NCI-H1105 (cell line): ENCODE measurements around the gene DNAJA2.
"Not testable (repeated sequence)": the region's sequence is repeated elsewhere in the genome, so short reads cannot be mapped to it uniquely, and the experiment has no call there.

Source experiments
- DNase-seq: peaks from one replicate; lab custom pipeline; 2025; lab: John Stamatoyannopoulos, UW

Gene DNAJA2

GRCh38 chr16:46973207-46973995 lies at the start of gene DNAJA2:
TSS of gene DNAJA2 (minus strand) at chr16:46973674. CDS start at chr16:46973572, 102 bp downstream.
- DNase-seq = peak; percentile 95

GRCh38 chr16:47019568-47019967 lies 46.1 kb upstream of the DNAJA2 start:
- DNase-seq = no peak

GRCh38 chr16:47018223-47018891 lies 44.9 kb upstream of the DNAJA2 start:
- peak; percentile 25 for DNase-seq

DNA sequence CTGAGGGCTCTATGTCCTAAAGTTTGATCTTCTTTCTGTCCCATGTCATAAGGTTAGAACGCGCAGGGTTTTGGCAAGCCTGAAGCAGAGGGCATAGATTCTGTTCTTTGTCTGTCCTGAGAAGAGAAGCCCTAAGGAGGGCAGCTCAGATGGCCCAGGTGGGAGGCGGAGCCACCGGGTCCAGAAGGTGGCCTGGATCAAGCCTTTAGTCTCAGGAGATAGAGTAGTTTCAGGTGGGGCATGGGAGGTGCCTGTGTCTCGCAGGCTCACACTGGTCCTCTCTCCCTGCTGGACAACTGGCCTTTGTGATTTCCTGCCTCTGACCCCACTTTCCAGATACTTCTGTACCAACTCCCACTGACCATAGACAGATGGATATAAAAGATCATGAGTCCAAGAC lies 44.2 kb upstream of the DNAJA2 start:
- no peak for DNase-seq

DNA sequence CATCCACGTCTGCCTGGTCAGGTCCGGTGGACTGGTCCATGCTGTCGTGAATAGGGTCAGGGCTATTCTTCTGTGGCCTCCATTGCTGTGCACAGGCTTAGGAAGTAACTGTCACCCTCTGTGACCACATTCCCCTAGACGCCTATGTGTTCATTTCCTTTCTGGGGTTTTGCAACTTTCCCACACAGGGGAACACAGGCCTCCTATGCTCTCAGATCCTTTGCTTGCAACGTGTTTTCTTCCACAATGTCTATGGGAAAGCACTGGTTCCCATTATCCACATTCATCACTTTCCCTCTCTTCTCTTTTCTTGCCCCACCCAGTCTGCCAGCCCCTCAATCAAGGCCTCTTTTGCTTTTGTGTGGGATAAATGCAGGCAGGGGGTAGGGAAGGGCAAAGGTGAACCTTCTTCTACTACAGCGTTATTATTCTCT lies 43.2 kb upstream of the DNAJA2 start:
- DNase-seq = no peak

- DNase-seq = no peak
Measured at GRCh38 chr16:47013910-47014309, 40.4 kb upstream of the DNAJA2 start.

DNA sequence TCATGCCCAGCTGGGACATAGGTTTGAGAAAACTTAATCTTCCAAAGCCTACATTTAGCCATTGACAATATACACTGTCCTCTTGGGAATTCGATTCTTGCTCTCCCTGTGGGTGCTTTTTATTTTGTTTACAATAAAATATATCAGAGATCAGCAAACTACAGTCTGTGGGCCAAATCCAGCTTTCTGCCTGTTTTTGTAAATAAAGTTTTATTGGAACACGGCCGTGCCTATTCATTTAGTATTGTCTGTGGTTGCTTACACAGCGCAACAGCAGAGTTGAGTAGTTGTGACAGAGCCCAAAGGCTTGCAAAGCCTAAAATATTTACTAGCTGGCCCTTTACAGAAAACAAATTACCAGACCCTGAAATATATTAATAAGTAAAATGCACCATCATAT lies 39.7 kb upstream of the DNAJA2 start:
- no peak for DNase-seq

DNA sequence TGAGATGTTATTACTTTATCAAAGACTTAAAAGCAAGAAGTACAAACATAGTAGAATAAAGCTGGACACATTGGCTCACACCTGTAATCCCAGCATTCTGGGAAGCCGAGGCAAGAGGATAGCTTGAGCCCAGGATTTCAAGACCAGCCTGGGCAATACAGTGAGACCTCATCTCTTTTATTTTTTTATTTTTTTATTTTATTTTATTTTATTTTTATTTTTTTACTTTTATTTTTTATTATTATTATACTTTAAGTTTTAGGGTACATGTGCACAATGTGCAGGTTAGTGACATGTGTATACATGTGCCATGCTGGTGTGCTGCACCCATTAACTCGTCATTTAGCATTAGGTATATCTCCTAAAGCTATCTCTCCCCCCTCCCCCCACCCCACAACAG lies 37.3 kb upstream of the DNAJA2 start:
- not testable (repeated sequence) for DNase-seq

GRCh38 chr16:47008612-47009011 lies 35.1 kb upstream of the DNAJA2 start:
- DNase-seq = no peak

GRCh38 chr16:47008174-47008573 lies 34.7 kb upstream of the DNAJA2 start:
- DNase-seq = no peak

GRCh38 chr16:47004652-47005051 lies 31.2 kb upstream of the DNAJA2 start:
- DNase-seq = no peak

GRCh38 chr16:47000066-47000465 lies 26.6 kb upstream of the DNAJA2 start:
- DNase-seq = not testable (repeated sequence)

- DNase-seq = no peak
Measured at GRCh38 chr16:46997844-46998243, 24.4 kb upstream of the DNAJA2 start.

GRCh38 chr16:46996952-46997458 lies 23.5 kb upstream of the DNAJA2 start:
- DNase-seq = no peak

DNA sequence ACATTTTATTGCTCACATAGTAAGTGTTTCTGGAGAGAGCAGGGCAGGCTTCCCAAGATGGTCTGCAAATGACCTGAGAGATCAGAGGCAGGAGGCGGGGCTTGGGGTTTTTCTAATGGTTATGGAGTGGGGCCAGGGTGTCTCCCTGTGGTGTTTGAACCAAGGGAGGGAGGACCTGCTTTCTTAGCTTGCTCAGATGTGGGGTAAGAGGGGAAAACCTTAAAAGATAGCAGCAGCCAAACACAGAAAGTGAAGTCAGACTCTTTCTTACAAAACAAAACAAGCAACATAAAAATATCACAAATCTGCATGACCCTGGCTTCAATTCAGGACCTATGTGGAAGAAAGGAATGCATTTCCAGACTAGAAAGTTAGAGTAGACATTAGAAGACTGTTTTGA lies 22.9 kb upstream of the DNAJA2 start:
- DNase-seq = no peak

DNA sequence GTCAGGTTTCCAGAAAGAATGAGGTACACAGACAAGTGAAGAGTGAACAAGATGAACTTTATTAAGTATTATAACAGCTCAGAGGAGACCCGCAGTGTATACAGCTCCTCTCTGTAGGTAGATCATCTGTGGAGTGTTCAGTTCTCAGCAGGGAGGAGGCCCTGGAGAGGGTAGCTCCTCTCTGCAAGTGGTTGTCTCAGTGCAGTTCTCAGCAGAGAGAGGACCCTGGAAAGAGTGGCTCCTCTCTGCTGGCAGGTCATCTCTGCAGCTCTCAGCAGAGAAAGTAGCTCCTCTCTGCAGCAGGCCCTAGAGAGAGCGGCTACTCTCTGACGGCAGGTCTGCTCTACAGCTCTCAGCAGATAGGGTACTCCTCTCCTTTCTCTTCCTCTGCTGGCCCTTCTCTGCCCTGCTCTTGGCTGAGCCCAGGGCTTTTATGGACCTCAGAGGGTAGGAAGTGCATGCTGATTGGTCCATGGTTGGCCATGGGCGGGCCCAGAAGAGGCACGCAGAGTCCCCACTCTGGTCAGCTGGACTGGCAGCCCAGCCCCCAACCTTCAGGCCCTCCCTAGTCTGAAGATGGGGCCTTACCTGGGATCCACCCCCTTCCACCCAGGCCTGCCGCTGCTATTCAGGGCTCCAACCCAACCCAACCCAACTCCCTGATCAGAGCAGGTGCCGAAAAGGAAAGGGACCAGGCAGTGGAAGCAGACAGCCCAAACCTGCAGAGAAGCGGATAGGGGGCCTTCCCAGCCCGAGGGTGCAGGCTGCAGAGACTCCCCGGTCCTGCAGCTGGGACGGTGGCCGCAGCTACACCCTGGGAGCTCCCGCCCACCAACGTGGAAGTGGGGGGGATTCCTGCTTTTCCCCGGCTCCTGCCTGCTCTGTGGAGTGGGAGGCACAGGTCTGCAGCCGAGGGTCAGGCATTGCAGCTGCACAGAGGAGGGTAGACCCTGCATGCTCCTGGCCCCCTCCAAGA lies 18.5 kb upstream of the DNAJA2 start:
- DNase-seq = no peak

GRCh38 chr16:46986896-46987295 lies 13.4 kb upstream of the DNAJA2 start:
- no peak for DNase-seq

DNA sequence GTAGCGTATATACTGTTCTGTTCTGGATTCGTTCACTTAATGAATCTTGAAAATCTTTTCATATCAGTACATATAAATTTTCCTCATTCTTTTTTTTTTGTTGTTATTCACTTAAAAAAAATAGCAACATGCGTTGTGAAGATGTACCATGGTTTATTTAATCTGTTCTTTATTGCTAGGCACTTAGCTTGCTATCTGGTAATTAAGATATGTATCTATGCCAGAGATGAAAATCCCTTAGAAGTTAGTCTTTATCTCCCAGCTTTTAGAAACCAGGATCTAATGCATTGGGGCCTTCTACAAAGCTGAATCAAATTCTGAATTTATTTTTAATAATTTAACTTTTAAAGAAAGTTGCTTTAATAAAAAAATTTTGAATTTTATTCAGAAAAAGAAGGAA lies 13.0 kb upstream of the DNAJA2 start:
- no peak for DNase-seq

DNA sequence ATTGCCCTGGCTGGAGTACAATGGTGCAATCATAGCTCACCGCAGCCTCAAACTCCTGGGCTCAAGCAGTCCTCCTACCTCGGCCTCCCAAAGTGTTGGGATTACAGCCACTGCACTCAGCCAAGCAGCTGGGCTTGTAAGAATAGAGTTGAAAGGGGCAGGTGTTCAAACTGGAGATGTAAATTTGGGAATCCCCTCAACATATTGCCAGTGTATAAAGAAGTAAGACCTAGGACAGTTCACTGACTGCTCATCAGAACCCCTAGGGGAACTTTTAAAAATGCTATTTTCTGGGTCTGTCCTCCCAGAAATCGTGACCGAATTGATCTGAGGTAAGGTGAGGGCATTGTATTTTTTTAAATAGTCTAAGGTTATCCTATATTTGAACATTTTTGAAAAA lies 8.9 kb upstream of the DNAJA2 start:
- no peak for DNase-seq

DNA sequence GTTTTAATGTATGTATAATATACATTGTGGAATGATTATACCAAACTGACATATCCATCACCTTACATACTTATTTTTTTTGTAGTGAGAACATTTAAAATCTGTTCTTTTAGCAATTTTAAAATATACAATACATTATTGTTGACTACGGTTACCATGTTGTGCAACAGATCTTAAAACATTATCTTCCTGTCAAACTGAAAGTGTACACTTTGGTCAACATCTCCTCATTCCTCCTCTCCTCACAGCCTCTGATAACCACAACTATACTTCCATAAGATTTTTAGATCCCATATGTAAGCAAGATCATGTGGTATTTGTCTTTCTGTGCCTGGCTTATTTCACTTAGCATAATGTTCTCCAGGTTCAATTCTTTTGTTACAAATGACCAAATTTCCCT lies 7.5 kb upstream of the DNAJA2 start:
- no peak for DNase-seq

DNA sequence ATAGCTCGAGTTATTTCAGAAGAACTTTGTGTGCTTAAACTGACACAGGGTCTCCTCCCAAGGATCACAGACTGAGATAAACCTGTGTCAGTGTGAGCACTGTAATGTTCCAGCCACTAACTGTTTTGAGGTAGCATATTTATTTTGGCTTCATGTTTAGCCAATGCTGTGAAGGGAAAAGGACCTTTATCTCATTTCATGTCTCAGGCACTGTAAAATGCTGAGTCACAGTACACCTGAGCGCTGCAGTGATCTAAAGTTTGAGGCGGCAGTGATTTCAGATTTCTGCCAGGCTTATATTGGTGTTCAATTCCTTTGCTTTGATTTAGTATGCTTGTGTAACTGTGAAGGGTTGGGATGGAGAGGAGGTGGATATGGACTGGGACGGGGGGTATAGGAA lies 3.1 kb upstream of the DNAJA2 start:
- DNase-seq = no peak

GRCh38 chr16:46975908-46976470 lies 2.5 kb upstream of the DNAJA2 start:
- DNase-seq = no peak
